TTC549 (cell line): ENCODE results near the gene NPDC1.

ENCODE experiments used
- FAIRE-seq: peaks from 2 replicates; lab custom pipeline; 2012; peaks lifted over from hg19 to GRCh38; lab: Jason Lieb, UNC

Gene NPDC1

GRCh38 chr9:137055385-137056364, 9.7 kb upstream of the NPDC1 start:
- no peak for FAIRE-seq

GRCh38 chr9:137054932-137055384, 9.0 kb upstream of the NPDC1 start:
- no peak for FAIRE-seq

- no peak for FAIRE-seq
These were observed 8.3 kb upstream of the NPDC1 start, which contains the start of gene ENTPD2 for GRCh38 chr9:137053944-137054931. Gene ENTPD2 (minus strand): TSS chr9:137054061. CDS start chr9:137053997, 64 bp downstream.

GRCh38 chr9:137052998-137053943, 7.3 kb upstream of the NPDC1 start:
- no peak for FAIRE-seq

- no peak for FAIRE-seq
These were observed 6.3 kb upstream of the NPDC1 start for GRCh38 chr9:137052293-137052692.

GRCh38 chr9:137051145-137051724, 5.3 kb upstream of the NPDC1 start:
- FAIRE-seq: no peak

- FAIRE-seq: no peak
These were observed 4.6 kb upstream of the NPDC1 start for GRCh38 chr9:137050570-137050969.

GRCh38 chr9:137049544-137050449, 3.8 kb upstream of the NPDC1 start:
- no peak for FAIRE-seq

GRCh38 chr9:137048655-137049543, 2.9 kb upstream of the NPDC1 start:
- no peak for FAIRE-seq

GRCh38 chr9:137045294-137046087, 486 bp downstream of the NPDC1 start:
- no peak for FAIRE-seq

GRCh38 chr9:137044502-137045177, 1.3 kb downstream of the NPDC1 start:
- no peak for FAIRE-seq

GRCh38 chr9:137044037-137044436, 1.9 kb downstream of the NPDC1 start:
- FAIRE-seq: no peak

- no peak for FAIRE-seq
These were observed 2.9 kb downstream of the NPDC1 start for GRCh38 chr9:137042751-137043727.

- FAIRE-seq: no peak
These were observed 4.9 kb downstream of the NPDC1 start for GRCh38 chr9:137041124-137041523.

GRCh38 chr9:137040568-137040967, 5.4 kb downstream of the NPDC1 start:
- FAIRE-seq: no peak
